GM18519 (cell line): ENCODE measurements around the gene CSF2.

Experiments used
- ATAC-seq: cut with Tn5 transposase; IDR thresholded peaks from one replicate; pipeline ENCODE4 v1.9.1; 2021; ENCODE audit warnings: mild to moderate bottlenecking, moderate library complexity; ENCODE audit not compliant: unreplicated experiment, low FRiP score

The CSF2 gene

DNA sequence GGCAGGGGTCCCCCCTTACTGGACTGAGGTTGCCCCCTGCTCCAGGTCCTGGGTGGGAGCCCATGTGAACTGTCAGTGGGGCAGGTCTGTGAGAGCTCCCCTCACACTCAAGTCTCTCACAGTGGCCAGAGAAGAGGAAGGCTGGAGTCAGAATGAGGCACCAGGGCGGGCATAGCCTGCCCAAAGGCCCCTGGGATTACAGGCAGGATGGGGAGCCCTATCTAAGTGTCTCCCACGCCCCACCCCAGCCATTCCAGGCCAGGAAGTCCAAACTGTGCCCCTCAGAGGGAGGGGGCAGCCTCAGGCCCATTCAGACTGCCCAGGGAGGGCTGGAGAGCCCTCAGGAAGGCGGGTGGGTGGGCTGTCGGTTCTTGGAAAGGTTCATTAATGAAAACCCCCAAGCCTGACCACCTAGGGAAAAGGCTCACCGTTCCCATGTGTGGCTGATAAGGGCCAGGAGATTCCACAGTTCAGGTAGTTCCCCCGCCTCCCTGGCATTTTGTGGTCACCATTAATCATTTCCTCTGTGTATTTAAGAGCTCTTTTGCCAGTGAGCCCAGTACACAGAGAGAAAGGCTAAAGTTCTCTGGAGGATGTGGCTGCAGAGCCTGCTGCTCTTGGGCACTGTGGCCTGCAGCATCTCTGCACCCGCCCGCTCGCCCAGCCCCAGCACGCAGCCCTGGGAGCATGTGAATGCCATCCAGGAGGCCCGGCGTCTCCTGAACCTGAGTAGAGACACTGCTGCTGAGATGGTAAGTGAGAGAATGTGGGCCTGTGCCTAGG, at the start of gene CSF2:
CSF2 (plus strand) TSS at position 559 of the 783 bp plus-strand sequence; CDS start at position 594, 35 bp downstream.
- ATAC-seq, result no peak

DNA sequence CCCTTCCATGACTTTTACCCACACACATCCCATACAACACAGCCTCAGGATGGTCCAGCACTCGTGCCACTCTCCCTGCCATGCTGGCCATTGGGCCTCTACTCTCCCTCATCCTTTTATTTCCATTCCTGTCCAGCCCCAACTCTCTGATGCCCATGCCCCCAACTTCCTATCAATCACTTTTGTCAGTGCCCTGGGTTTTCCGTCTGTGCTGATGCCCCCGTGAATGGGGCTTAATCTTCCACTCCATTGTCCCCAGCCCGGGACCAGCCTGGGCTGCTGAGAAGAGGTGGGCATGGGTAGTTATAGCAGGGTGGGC, 49.5 kb upstream of the CSF2 start:
- no peak for ATAC-seq

DNA sequence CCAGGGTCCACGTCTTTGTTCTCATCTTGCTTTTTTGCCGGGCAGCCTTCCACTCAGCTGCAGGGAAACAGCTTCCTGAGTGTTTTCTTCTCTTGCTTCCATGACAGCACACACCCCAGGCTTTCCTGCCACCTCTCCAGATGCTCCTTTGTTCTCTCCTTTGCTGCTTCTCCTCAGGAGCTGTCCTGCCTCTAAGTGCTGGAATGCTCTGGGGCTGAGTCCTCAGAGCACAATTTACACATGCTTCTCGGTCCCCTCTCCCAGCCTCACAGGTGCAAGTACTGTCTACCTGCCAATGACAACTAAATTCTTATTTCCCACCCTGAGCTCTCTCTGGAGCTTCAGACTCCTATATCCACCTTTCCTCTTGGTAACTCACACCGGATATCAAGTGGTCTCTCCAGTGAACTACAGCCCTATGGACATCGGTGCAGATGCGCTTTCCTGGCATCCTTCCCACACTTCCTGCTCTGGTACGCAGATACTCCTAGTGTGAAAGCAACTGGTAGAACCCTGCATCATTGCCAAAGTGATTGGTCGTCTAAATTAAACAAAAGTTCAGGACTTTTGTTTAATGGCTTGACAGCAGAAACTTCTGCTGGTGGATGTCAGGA, 48.7 kb upstream of the CSF2 start:
- no peak for ATAC-seq

DNA sequence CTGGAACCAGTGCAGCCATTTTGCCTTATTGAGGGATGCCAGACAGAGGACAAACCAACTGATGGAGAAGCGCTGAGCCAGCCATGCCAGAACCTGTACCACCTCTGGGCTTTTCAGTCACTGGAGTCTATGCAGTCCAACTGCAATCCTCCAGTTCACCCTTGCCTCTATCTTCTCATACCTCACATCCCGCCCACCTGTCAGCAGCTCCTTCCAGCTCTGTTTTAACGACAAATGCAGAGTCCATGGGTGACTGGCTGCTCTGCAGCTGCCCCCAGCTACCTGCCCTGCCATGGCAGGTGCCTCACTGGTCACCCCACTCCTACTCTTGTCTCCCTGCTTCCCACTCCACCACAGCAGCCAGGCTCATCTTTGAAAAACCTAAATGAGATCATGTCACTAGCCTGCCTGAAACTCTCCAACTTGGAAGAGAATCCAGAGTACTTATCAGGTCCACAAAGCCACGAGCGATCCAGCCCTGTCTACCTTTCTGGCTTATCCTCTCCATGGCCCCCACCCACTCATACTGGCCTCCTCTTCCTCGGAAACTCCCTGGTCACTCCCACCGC, 48.1 kb upstream of the CSF2 start:
- no peak for ATAC-seq

DNA sequence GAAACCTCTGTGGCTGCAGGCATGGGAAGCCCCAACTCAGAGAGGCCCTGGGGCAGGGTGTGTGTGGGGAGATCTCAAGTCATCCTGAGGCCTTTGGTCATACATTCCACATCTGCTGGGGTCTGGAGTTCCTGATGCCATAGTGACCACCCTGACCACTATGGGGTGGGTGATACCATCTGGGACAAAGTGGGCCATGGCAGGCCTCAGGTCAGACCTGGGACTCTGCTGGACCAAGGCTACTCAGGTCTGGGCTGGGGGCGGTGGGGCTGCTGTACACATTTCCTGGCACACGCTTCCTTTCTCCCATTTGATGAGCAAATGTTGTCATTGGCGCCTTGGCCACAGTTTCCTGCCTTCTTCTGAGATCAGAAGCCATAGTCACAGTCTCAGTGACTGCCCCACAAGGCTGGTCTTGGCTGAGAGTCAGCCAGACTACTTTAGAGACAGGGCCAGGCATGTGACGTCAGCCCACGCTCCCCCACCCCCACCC, 47.0 kb upstream of the CSF2 start:
- no peak for ATAC-seq

DNA sequence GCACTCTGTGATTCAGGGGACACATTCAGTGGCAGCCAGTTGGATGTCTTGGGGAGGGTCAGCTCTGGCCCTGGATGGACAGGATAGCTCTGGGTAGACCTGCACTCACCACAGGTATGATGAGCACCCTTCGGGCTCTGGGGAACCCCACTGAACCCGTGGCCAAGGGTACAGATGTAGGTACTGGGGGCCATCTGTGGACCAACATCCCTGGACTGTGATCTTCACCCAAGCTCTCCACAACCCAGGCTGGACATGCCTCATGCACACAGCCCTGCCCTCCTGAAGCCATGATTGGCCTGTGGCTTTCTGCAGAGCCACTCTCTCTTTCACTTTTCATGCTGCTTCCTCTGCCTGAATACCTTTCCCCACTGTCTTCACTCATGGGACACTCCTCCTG, 46.6 kb upstream of the CSF2 start:
- ATAC-seq, result no peak

DNA sequence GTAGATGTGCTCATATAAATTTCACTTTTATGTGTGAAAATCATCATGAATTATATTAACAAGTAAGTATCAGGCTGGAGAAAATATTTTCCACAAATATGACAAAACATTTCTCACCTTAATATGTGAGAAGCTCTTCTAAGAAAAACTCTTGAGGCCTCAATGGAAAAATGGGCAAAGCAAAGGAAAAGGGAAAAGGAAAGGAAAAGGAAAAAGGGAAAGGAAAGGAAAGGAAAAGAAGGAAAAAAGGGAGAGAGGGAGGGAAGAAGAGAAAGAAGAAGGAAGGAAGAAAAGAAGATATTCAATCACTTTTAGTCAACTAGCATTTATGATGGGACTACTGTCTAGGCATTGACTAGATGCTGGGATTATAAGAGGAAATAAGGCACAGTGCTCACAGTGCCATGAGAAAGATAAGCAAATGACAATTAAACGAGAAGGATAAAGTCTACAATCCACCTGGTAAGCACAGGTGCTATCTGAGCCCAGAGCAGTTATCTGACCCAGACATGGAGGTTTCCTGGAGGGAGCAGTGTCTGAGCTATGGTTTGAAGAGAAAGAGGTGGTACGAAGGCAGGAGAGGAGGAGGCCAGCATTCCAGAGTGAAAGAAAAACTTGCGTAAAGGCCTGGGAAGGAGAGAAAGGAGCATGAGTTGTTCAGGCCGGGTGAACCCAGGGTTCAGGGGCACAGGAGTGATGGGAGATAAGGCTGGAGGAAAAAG, 43.8 kb upstream of the CSF2 start:
- no peak for ATAC-seq

DNA sequence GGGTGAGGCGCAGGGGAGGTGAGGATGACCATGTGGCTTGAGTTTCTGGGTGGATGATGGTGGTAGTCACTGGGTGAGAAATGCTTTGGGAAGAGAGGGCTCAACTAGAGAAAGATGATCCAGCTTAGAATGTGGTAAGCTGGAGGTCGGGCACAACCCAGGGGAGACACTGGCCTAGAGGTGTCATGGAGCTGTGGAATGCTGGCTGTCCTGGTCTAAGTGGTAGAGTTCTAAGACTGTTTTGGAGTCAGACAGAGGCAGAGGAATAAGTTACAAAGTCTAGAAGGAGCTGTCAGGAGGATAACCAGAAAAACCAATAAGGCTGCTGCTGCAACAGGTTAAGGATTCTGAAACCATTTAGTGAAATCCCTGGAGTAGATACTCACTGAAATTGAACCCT, 43.0 kb upstream of the CSF2 start:
- ATAC-seq, result no peak

DNA sequence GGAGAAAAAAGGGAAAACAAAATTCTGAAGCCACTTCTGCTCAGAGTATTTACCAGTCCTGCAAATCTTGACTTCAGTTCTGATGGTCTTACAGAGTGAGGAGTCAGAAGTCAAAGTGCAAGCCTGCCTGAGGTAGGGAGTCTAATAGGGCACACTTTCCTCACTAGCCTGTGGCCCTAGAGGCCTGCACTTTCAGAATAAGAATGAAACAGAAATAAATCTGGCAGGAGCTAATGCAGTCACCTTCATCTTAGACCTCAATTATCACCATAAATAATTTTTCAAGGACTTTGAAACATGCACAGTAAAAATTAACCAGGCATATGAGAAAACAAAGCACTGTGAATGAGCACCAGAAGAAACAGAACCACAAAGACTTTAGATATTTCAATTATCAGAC, 41.4 kb upstream of the CSF2 start:
- no peak for ATAC-seq

DNA sequence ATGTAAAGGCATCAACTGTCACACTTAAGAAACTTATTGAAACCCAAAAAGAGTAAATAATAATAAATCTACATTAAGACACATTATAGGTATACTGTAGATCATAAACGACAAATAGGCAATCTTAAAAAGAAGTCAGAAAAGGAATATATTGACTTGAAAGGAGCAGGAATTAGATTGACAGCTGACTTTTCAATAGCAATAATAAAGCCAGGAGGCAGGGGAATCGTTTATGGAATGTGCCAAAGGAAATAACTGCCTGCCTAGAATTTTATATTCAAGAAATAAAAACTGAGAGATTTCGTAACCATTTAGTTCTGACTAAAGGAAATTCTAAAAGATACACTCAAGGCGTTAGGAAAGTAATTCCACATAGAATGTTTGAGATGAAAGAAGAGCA, 40.5 kb upstream of the CSF2 start:
- no peak for ATAC-seq

DNA sequence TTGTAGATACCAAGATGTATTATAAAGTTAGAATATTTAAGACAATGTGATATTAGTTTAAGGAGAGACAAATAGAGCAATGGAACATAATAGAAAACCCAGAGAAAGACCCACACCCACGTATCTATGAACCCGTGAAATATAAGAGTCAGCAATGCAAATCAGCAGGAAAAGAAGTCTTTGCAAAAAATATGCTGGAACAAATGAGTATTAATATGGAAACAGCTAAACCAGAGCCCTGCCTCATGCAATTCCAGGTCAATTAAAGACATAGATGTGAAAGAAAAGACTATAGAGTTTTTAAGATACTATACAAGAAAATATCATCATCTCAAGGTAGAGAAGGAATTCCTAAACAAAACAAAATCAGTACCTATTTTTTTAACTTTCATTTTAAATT, 36.2 kb upstream of the CSF2 start:
- no peak for ATAC-seq

DNA sequence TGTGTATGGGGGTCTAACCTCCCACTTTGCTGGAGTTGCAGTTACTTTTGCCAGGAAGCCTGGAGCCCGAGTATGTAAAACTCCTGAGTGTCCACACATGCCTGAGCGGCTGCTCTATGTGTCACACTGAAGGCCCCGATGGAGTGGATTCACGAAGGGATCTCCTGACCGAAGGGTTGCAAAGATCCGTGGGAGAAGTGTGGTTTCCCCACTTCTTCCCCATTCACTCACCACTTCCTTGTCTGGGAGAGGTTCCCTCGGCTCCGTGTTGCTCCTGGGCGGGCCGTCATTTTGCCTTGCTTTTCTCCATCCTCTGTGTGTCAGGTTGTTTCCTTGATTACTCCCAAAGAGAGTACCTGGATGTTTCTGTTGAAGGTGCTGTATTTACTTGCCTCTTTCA, 29.4 kb upstream of the CSF2 start:
- ATAC-seq, result no peak

DNA sequence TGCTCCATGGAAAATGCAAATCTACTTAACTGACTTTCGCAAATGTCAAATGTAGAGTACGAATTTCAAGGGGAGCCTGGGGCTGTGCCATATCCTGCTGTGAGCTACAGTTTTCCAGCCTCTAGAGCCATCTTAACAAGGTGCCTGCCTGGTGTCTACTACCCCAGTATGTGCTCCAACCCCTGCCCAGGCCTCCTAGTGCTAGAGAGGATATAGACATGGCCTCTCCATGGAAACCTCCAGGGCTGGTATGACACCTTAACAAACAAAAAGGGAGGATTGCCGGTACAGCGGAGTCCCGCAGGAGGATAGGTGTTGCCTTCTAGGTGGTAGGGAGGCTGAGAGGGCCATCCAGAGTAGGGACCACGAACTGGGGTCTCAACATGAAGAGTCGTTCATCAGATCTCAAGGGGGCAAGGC, 26.7 kb upstream of the CSF2 start:
- ATAC-seq, result no peak

DNA sequence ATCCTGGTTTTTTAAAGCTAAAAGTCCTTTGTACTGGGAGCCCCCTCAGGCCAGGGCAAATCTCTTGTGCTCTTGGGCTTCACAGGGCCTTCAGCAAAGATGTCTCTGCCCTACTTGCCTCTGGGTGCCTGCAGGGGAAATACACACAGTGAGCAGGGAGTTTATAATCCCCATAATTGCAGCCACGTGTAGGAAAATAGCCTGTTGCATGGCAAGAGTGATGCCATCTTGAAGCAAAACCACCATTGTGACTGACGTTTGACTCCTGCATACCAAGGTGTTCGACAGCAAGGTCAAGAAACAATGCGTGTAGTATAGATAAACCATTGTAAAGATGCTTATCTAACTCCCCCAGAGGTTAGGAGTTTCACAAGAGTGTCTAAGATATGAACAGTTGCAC, 24.5 kb upstream of the CSF2 start:
- no peak for ATAC-seq

DNA sequence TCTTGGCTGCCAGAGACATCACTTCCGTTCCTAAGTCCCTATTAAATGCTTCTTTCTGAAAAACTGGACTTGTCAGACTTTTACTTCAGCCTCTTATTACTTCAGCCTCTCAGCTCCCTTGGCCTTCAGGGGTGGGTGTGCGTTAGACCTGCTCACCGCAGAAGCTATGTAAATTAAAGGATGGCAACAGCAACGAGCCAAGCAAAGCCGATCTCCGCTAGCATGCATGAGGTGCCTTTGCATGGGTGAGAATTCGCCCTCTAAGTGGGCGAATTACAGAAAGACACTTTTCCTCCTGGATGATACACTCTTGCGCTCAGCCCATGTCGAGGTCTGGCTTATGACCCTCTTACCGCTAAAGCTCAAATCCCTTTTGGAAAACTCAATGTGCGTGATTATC, 24.0 kb upstream of the CSF2 start:
- no peak for ATAC-seq

DNA sequence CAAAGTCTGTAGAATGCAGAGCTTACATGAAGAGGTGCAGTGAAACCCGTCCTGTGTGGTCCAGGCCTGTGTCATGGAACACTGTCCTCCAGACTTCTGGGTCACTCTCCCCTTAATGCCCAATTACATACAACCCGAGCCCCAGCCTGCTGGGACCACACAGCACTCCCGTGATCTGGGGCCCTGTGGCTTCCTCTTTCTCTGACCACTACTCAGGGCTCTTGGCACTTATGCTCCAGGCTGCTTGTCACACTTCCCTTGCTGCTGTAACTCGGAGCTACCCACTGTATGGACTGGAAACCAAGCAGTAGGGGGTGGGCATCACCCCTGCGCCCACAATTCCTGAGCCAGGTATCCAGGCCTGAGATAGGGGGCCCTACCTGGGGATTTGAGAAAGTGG, 23.5 kb upstream of the CSF2 start:
- ATAC-seq, result no peak

DNA sequence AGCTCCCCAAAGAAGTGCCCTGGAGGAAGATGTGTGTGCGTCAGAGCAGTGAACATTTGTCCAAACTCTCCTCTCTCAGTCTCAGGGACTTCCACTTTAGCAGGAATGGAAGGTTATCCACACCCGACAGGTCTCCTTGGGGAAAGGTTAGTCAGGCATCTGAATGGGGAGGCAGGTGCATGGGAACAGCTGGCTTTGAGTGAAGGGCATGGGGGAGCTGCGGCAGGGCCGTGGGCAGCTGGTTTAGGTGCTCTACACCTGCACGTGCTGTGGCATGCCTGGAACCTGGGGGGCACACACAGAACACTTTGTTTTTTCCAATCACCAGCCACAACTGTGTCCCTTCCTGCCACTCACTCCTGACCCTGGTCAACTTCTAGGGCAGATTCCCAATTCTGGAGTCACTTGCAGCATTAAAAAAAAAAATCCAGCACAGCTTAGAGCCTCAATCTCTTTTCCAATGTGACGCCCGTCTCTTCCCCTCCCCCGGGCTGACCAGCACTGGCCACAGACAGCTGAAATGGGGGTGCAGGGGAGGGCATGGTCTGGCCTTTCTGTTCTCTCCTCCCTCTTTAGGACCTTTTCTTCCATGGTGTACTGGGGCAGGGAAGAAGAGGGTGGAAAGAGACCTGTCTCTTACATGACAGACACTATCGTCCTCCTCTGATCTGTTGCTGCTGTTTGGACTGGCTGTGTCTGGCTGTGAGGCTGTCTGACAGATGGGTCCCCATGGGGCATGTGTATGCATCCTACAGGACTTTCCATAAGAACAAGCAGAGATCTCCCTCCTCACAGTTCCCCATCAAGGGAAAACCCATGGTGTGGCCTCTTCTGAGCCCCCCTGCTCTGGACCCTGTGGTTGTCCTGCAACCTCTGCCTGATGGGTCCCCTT, 22.7 kb upstream of the CSF2 start:
- no peak for ATAC-seq

DNA sequence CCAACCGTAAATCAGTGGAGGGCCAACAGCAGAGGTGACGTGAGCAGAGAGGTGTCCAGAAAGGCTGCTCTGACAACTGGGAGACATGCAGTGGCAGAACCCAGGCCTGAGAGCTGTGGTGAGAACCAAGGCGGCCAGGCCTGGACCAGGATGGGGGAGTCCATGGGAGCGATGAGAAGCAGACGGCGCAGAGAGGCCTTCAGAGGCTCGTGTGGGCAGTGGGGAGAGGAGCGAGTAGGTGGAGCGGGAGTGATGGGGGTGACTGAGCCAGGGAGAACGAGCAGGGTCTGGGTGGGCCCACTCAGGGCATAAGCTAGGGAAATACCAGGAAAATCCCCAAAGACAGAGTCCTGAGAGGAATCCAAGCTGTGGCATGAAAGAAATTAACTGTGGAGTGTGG, 21.1 kb upstream of the CSF2 start:
- no peak for ATAC-seq

DNA sequence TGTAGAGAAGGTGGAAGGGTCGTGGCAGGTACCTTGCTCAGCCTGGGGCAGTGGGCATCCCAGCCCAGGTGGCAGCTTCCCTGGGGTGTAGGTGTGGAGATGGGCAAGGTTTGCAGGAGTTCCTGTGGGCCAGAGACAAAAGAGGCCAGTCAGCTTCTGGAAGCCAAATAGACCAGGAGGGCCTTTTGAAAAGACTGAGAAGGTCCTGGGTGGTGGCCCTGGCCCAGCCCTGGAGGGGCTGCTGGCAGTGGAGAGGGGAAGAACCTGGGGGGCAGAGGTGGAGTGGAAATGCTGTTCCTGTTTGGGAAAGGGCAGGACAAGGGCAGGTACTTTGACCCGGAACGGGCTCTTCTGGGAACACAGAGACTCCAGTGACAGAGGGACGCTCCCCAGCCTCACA, 20.1 kb upstream of the CSF2 start:
- ATAC-seq, result no peak

DNA sequence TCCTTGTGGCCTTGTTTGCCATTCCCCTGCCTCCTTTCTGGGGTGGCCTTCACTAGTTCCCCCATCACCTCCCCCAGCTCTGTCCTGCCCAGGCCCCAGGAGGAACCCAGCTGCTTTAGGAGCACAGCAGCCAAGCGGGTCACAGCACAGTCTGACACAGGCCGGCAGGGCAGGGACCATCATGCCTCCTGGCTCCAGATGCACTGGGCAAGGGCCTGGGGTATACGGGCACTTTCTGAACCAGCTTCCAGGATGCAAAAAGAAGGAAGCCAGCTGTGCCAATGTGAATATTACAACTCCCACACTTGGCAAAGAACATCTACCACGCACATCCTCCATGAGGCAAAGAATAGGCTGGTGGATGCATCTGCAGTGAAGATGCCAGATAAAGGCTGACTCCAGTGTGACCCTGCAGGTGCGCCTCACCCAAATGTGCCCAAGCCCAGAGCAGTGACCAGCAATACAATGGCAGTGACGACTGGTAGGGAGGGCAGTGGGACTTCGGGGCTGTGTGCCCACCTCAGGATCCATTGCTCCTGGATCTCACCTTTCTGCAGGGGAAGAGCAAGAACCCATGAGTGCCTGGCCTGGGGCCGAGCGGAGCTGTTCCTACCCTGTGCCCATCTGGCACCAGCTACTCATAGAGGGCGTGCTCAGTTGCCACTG, 19.4 kb upstream of the CSF2 start:
- ATAC-seq, result no peak
